KOPT-K1 (cell line): Measurements from ENCODE around the gene GJC3.
"Not testable (repeated sequence)": the region's sequence is repeated elsewhere in the genome, so short reads cannot be mapped to it uniquely, and the experiment has no call there.

ENCODE experiments used
- H3K27ac ChIP-seq: fragments of 200-600 bp; sonication (generic); 2 replicates; pipeline ENCODE4 v1.5.1; 2016; ENCODE audit warnings: antibody characterized with exemption, mild to moderate bottlenecking, low read depth, low read length; ENCODE audit not compliant: poor library complexity, severe bottlenecking
- H3K36me3 ChIP-seq: fragments of 200-600 bp; sonication (generic); 2 replicates; pipeline ENCODE4 v1.5.1; 2017; ENCODE audit warnings: antibody characterized with exemption, mild to moderate bottlenecking, low read length, moderate library complexity; ENCODE audit not compliant: insufficient read depth
- H3K9me3 ChIP-seq: fragments of 200-600 bp; sonication (generic); 2 replicates; pipeline ENCODE4 v1.5.1; 2017; ENCODE audit warnings: antibody characterized with exemption, low read length, mild to moderate bottlenecking; ENCODE audit not compliant: insufficient read depth, poor library complexity, severe bottlenecking

GJC3 gene

GRCh38 chr7:99949645-99950228, 20.3 kb upstream of the GJC3 start:
- H3K27ac ChIP-seq: no peak overlapping the region
- H3K36me3 ChIP-seq: no peaks in the 10 kb centered on the region
- H3K9me3 ChIP-seq: peaks cover 15% of the 10 kb centered on the region

GRCh38 chr7:99947608-99948007, 18.2 kb upstream of the GJC3 start:
- H3K36me3 ChIP-seq: no peaks in the 10 kb centered on the region
- H3K27ac ChIP-seq: no peak overlapping the region
- peaks cover 15% of the 10 kb centered on the region for H3K9me3 ChIP-seq

- H3K36me3 ChIP-seq: no peaks in the 10 kb centered on the region
- H3K9me3 ChIP-seq: peaks cover 7% of the 10 kb centered on the region
- H3K27ac ChIP-seq: no peak overlapping the region
Observed at GRCh38 chr7:99944497-99945070, 15.2 kb upstream of the GJC3 start.

GRCh38 chr7:99943641-99944496, 14.4 kb upstream of the GJC3 start:
- peaks cover 14% of the 10 kb centered on the region for H3K9me3 ChIP-seq
- H3K27ac ChIP-seq: no peak overlapping the region

GRCh38 chr7:99938296-99938695, 8.9 kb upstream of the GJC3 start:
- no peak overlapping the region for H3K27ac ChIP-seq
- no peaks in the 10 kb centered on the region for H3K36me3 ChIP-seq
- peaks cover 25% of the 10 kb centered on the region for H3K9me3 ChIP-seq

More at GRCh38 chr7:99943641-99944496, 14.4 kb upstream of the GJC3 start:
- no peaks in the 10 kb centered on the region for H3K36me3 ChIP-seq

GRCh38 chr7:99935009-99935408, 5.6 kb upstream of the GJC3 start:
- not testable (repeated sequence) for H3K27ac ChIP-seq, H3K36me3 ChIP-seq
- peaks cover 19% of the 10 kb centered on the region for H3K9me3 ChIP-seq

GRCh38 chr7:99930376-99930775, 956 bp upstream of the GJC3 start:
- no peaks in the 10 kb centered on the region for H3K9me3 ChIP-seq
- H3K36me3 ChIP-seq: no peaks in the 10 kb centered on the region
- no peak overlapping the region for H3K27ac ChIP-seq

- Histone ChIP-seq H3K27ac (no peak overlapping the region), H3K9me3 (no peaks in the 10 kb centered on the region), H3K36me3 (no peaks in the 10 kb centered on the region)
Observed at GRCh38 chr7:99929730-99930053, 272 bp upstream of the GJC3 start.

- no peak overlapping the region for H3K27ac ChIP-seq
- no peaks in the 10 kb centered on the region for H3K9me3 ChIP-seq
- H3K36me3 ChIP-seq: no peaks in the 10 kb centered on the region
Observed at GRCh38 chr7:99928188-99928587, 1.2 kb downstream of the GJC3 start.

- no peak overlapping the region for H3K27ac ChIP-seq
- H3K36me3 ChIP-seq: no peaks in the 10 kb centered on the region
- H3K9me3 ChIP-seq: no peaks in the 10 kb centered on the region
Observed at GRCh38 chr7:99927536-99927935, 1.9 kb downstream of the GJC3 start.

GRCh38 chr7:99926321-99926720, 3.1 kb downstream of the GJC3 start:
- no peak overlapping the region for H3K27ac ChIP-seq
- no peaks in the 10 kb centered on the region for H3K36me3 ChIP-seq
- H3K9me3 ChIP-seq: no peaks in the 10 kb centered on the region

GRCh38 chr7:99923200-99923599, 6.2 kb downstream of the GJC3 start:
- Histone ChIP-seq H3K36me3 (no peaks in the 10 kb centered on the region), H3K27ac (no peak overlapping the region), H3K9me3 (no peaks in the 10 kb centered on the region)

- H3K36me3 ChIP-seq: peaks cover 23% of the 10 kb centered on the region
- peak overlapping the region; percentile 83 for H3K27ac ChIP-seq
- no peaks in the 10 kb centered on the region for H3K9me3 ChIP-seq
Observed at GRCh38 chr7:99920149-99920548, 9.3 kb downstream of the GJC3 start.

GRCh38 chr7:99919814-99920112, 9.7 kb downstream of the GJC3 start:
- peaks cover 26% of the 10 kb centered on the region for H3K36me3 ChIP-seq
- peak overlapping the region; percentile 83 for H3K27ac ChIP-seq
- no peaks in the 10 kb centered on the region for H3K9me3 ChIP-seq

- Histone ChIP-seq H3K9me3 (no peaks in the 10 kb centered on the region), H3K36me3 (peaks cover 30% of the 10 kb centered on the region), H3K27ac (peak within 1 kb of the TSS; percentile 83)
Observed at GRCh38 chr7:99918959-99919813, 10.2 kb downstream of the GJC3 start, which contains the start of gene TRIM4. Gene TRIM4 (minus strand): TSS chr7:99919530. CDS start chr7:99919401, 129 bp downstream.
